Thyroid gland (tissue), 4 donors: ENCODE data around the gene AADACL2.

Source experiments
- POLR2A ChIP-seq, 2 donors: fragments of 450-650 bp; IDR thresholded peaks; one replicate each; pipeline ENCODE4 v1.6.1; 2017; ENCODE audit warnings: antibody characterized with exemption in 2 of 2, mild to moderate bottlenecking in 2 of 2, moderate library complexity in 1 of 2
- TF ChIP-seq, protein P1 (sequence below), 6 experiments: fragments of 200-600 bp in 3 of 6; fragments of 450-650 bp in 3 of 6; sonication (generic) in 3 of 6; IDR thresholded peaks; one replicate each; pipeline ENCODE4 v1.5.1; 2016 to 2019; ENCODE audit warnings: antibody characterized with exemption in 6 of 6, mild to moderate bottlenecking in 2 of 6, inconsistent platforms in 1 of 6, moderate library complexity in 1 of 6

DNA sequence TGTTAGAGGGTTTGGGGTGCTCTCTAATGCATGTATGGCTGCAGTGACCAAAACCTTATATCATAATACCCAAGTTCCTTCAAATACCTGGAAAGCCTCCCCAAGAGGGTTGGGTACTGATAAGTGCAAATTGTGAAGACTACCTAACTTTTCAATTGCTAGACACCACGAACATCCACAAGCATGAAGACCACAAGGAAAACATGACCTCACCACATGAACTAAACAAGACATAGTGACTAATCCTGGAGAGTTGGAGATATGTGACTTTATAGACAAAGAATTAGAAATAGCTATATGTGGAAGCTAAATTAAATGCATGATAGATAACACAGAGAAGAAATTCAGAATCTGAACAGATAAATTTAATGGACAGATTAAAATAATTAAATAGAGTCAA lies 23.9 kb upstream of the AADACL2 start:
- TF ChIP-seq, protein P1, sequence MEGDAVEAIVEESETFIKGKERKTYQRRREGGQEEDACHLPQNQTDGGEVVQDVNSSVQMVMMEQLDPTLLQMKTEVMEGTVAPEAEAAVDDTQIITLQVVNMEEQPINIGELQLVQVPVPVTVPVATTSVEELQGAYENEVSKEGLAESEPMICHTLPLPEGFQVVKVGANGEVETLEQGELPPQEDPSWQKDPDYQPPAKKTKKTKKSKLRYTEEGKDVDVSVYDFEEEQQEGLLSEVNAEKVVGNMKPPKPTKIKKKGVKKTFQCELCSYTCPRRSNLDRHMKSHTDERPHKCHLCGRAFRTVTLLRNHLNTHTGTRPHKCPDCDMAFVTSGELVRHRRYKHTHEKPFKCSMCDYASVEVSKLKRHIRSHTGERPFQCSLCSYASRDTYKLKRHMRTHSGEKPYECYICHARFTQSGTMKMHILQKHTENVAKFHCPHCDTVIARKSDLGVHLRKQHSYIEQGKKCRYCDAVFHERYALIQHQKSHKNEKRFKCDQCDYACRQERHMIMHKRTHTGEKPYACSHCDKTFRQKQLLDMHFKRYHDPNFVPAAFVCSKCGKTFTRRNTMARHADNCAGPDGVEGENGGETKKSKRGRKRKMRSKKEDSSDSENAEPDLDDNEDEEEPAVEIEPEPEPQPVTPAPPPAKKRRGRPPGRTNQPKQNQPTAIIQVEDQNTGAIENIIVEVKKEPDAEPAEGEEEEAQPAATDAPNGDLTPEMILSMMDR (IDR thresholded peaks at IDR 0.05) = no peak
- no peak for TF ChIP-seq POLR2A (IDR thresholded peaks at IDR 0.05)
